SK-N-SH (cell line): ENCODE data around the gene GNG4. TPM values are rescaled to one million over a fixed set of nuclear protein-coding genes. Genes with fewer than 3 reads are reported as not detected.

Source experiments
- CTCF ChIA-PET: fragments of 300-600, 350-600 bp; formaldehyde crosslinking; extraction: SDS; loops from one replicate; lab custom pipeline; 2021; lab: Yijun Ruan, JAX
- POLR2A ChIA-PET: fragments of 350-600 bp; sonication (Branson Sonifier 250); formaldehyde crosslinking; extraction: SDS; loops from one replicate; lab custom pipeline; 2020; ENCODE audit warnings: antibody characterized with exemption, inconsistent platforms; lab: Yijun Ruan, JAX
- DNase-seq: peaks from one replicate; pipeline ENCODE4 v3.0.0; 2012
- H2AFZ ChIP-seq: fragments of 200-600 bp; sonication (generic); 2 replicates; pipeline ENCODE4 v1.8.1; 2016; ENCODE audit warnings: antibody characterized with exemption, mild to moderate bottlenecking, low read depth
- H3F3A ChIP-seq: fragments of 200-600 bp; sonication (generic); replicated peaks from 2 replicates; pipeline ENCODE3; 2016; ENCODE audit warnings: antibody characterized with exemption, mild to moderate bottlenecking; ENCODE audit not compliant: insufficient read depth
- H3K27ac ChIP-seq, 2 experiments: fragments of 200-500 bp in 1 of 2; fragments of 200-600 bp in 1 of 2; sonication (Bioruptor generic) in 1 of 2; sonication (generic), shearing (Covaris generic) in 1 of 2; 2 replicates each; pipeline versions ENCODE4 v1.5.1 to v1.6.1; 2014 to 2016; ENCODE audit warnings: low read depth in 2 of 2, inconsistent platforms in 1 of 2, low read length in 1 of 2, mild to moderate bottlenecking in 1 of 2, mixed read lengths in 1 of 2
- H3K27me3 ChIP-seq: fragments of 200-600 bp; sonication (generic), shearing (Covaris generic); 2 replicates; pipeline ENCODE4 v1.6.1; 2016; ENCODE audit warnings: mixed run types; ENCODE audit not compliant: insufficient read depth
- H3K36me3 ChIP-seq, 2 experiments: fragments of 200-500 bp in 1 of 2; fragments of 200-600 bp in 1 of 2; sonication (Bioruptor generic) in 1 of 2; sonication (generic) in 1 of 2; replicated peaks in 1 of 2; 2 replicates each; pipeline versions ENCODE3 to v1.5.1; 2014 to 2016; ENCODE audit warnings: low read length in 1 of 2, mild to moderate bottlenecking in 1 of 2; ENCODE audit not compliant: insufficient read depth in 2 of 2, control insufficient read depth in 1 of 2
- H3K4me1 ChIP-seq, 2 experiments: fragments of 200-500 bp in 1 of 2; fragments of 200-600 bp in 1 of 2; sonication (Bioruptor generic) in 1 of 2; sonication (generic), shearing (Covaris generic) in 1 of 2; 2 replicates each; pipeline versions ENCODE4 v1.5.1 to v1.6.1; 2014 to 2016; ENCODE audit warnings: low read depth in 1 of 2, low read length in 1 of 2, mixed run types in 1 of 2; ENCODE audit not compliant: insufficient read depth in 2 of 2, control insufficient read depth in 1 of 2
- H3K4me2 ChIP-seq: fragments of 200-600 bp; sonication (generic), shearing (Covaris generic); 2 replicates; pipeline ENCODE4 v1.6.1; 2017; ENCODE audit warnings: mixed run types
- H3K4me3 ChIP-seq, 2 experiments: fragments of 200-500 bp in 1 of 2; fragments of 200-600 bp in 1 of 2; sonication (Bioruptor generic) in 1 of 2; sonication (generic), shearing (Covaris generic) in 1 of 2; 2 replicates each; pipeline versions ENCODE4 v1.5.1 to v1.8.1; 2014 to 2016; ENCODE audit warnings: low read depth in 2 of 2, inconsistent platforms in 1 of 2, low read length in 1 of 2, mild to moderate bottlenecking in 1 of 2, mixed read lengths in 1 of 2, moderate library complexity in 1 of 2
- H3K79me2 ChIP-seq: fragments of 200-600 bp; sonication (generic); 2 replicates; pipeline ENCODE4 v1.8.1; 2017; ENCODE audit warnings: mild to moderate bottlenecking; ENCODE audit not compliant: insufficient read depth
- H3K9ac ChIP-seq: fragments of 200-600 bp; sonication (generic); 2 replicates; pipeline ENCODE4 v1.6.1; 2017; ENCODE audit warnings: mixed run types
- H3K9me2 ChIP-seq: fragments of 200-600 bp; sonication (generic); 2 replicates; pipeline ENCODE4 v1.6.1; 2017; ENCODE audit warnings: mixed run types
- H3K9me3 ChIP-seq: fragments of 200-600 bp; sonication (generic); 2 replicates; pipeline ENCODE4 v1.6.1; 2017; ENCODE audit warnings: mixed run types, mild to moderate bottlenecking, moderate library complexity
- H4K20me1 ChIP-seq: fragments of 200-600 bp; sonication (generic); 2 replicates; pipeline ENCODE4 v1.6.1; 2017; ENCODE audit warnings: mild to moderate bottlenecking, mixed run types; ENCODE audit not compliant: insufficient read depth
- ELF1 ChIP-seq: IDR thresholded peaks from 2 replicates; pipeline ENCODE4 v1.4.0; 2012
- EP300 ChIP-seq, 2 experiments: IDR thresholded peaks; 2 replicates each; pipeline versions ENCODE4 v1.4.0 to v1.6.1; 2012; ENCODE audit warnings: borderline replicate concordance in 1 of 2, low read depth in 1 of 2, low read length in 1 of 2
- EZH2phosphoT487 ChIP-seq: fragments of 200-600 bp; sonication (generic); IDR thresholded peaks from 2 replicates; pipeline ENCODE4 v1.6.1; 2017; ENCODE audit warnings: low read depth, mixed run types, mild to moderate bottlenecking, antibody characterized with exemption, moderate library complexity, borderline replicate concordance
- FOSL2 ChIP-seq: IDR thresholded peaks from 2 replicates; pipeline ENCODE4 v1.4.0; 2012; ENCODE audit warnings: low read depth, mild to moderate bottlenecking, moderate library complexity, borderline replicate concordance
- FOXJ3 ChIP-seq: sonication (generic); formaldehyde crosslinking; IDR thresholded peaks from 2 replicates; pipeline ENCODE4 v1.5.1; 2020; ENCODE audit warnings: mild to moderate bottlenecking, missing genetic modification reagents
- JUND ChIP-seq: IDR thresholded peaks from 2 replicates; pipeline ENCODE4 v1.4.0; 2012
- MEF2A ChIP-seq: IDR thresholded peaks from 2 replicates; pipeline ENCODE4 v1.4.0; 2012; ENCODE audit warnings: low read depth, borderline replicate concordance
- MXI1 ChIP-seq: IDR thresholded peaks from 2 replicates; pipeline ENCODE4 v1.6.1; 2012; ENCODE audit warnings: mild to moderate bottlenecking, low read depth, low read length, improper control_type of control experiment
- POLR2AphosphoS5 ChIP-seq: IDR thresholded peaks from 2 replicates; pipeline ENCODE4 v1.6.1; 2012; ENCODE audit warnings: low read depth, low read length
- RAD21 ChIP-seq: IDR thresholded peaks from 2 replicates; pipeline ENCODE4 v1.6.1; 2012; ENCODE audit warnings: mild to moderate bottlenecking, low read length
- RCOR1 ChIP-seq: fragments of 150-350 bp; IDR thresholded peaks from 2 replicates; pipeline ENCODE4 v1.6.1; 2017; ENCODE audit warnings: antibody characterized with exemption, low read length
- RFX5 ChIP-seq: IDR thresholded peaks from 2 replicates; pipeline ENCODE4 v1.6.1; 2012; ENCODE audit warnings: mild to moderate bottlenecking, improper control_type of control experiment, low read length
- RXRA ChIP-seq: IDR thresholded peaks from 2 replicates; pipeline ENCODE4 v1.4.0; 2012; ENCODE audit warnings: low read depth, mild to moderate bottlenecking, borderline replicate concordance
- TAF1 ChIP-seq: IDR thresholded peaks from 2 replicates; pipeline ENCODE4 v1.6.1; 2012; ENCODE audit warnings: low read depth, mild to moderate bottlenecking, low read length, moderate library complexity, borderline replicate concordance
- TCF12 ChIP-seq: IDR thresholded peaks from 2 replicates; pipeline ENCODE4 v1.4.0; 2012
- WGBS: methylation state at CpG from one replicate; pipeline ENCODE4 v1.1.6; 2017; ENCODE audit warnings: low lambda C conversion rate; 5-methylcytosine and 5-hydroxymethylcytosine counted together
- polyA plus RNA-seq, 3 experiments: library from polyadenylated mRNA; depleted of rRNA; stranded (reverse); fragments of >200 nt; gene quantifications; 2 replicates each; pipeline ENCODE4 v1.2.3, GENCODE V29; 2012
- TF ChIP-seq, protein P1 (sequence below): fragments of 150-350 bp; IDR thresholded peaks from 2 replicates; pipeline ENCODE4 v1.6.1; 2017; ENCODE audit warnings: antibody characterized with exemption, low read length, low read depth, borderline replicate concordance

Gene GNG4
- polyA plus RNA-seq, 1 of the 3 experiments (the other 2 are of a cell fraction): 1.6 TPM

DNA sequence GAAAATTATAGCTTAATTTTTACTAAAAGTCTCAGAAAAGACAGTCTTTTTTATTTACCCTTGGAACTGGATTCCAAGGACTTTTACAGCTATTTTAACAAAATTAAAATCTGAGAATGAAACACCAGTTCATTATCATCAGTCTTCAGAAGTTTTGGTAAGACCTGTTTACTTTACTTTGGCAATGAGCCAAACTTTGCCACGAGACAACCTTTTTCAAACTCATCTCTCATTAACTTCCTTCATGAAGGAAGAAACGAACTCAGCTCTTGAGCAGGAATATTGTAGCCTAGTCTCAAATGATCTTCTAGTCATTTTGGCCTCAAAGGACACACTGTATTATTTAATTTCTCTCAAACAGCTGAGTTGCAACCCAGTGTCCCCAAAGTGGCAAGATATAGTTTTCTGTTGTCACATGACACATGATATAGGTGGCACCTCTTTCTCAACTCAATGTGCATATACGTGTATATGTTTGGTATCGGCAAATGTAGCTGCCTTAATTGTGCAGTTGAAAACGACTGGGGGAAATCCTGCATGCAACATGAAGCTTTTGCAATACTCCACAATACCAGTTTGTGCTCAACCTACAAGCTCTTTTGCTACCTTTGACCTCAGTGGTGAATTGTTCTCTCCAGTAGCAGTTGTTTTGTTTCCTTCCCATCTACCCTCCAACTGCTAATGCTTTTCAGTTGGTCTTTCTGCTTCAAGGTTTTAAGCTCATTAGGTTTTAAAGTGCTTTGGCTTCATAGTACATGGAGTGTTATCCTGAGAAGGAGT, 8.4 kb upstream of the GNG4 start:
- TF ChIP-seq MXI1 (no peak), MEF2A (no peak), EP300 (IDR thresholded peaks at IDR 0.05; ENCODE audit: borderline replicate concordance in 1 of 2, low read depth in 1 of 2, low read length in 1 of 2) (no peak)
- H3K36me3 ChIP-seq: peaks cover 5 to 6% of the 10 kb centered on the region in 2 experiments
- POLR2A ChIA-PET: no interaction called here
- no peak overlapping the region for H3K27ac ChIP-seq
- CTCF ChIA-PET: interaction anchor here (1.0 to 1.4 kb wide), 3 partner anchors 11 to 126 kb away, joined by 3 to 4 read pairs (median 3); no protein-coding TSS in a partner anchor
- no peaks in the 10 kb centered on the region for H3K4me1 ChIP-seq
- H3K4me2 ChIP-seq: no peak overlapping the region
- no peaks in the 10 kb centered on the region for H4K20me1 ChIP-seq
- no peak overlapping the region for H2AFZ ChIP-seq
- H3K9ac ChIP-seq: no peak overlapping the region
- no peaks in the 10 kb centered on the region for H3K27me3 ChIP-seq
- no peaks in the 10 kb centered on the region for H3K9me3 ChIP-seq
- H3F3A ChIP-seq: peaks cover 3% of the 10 kb centered on the region
- 80% methylated on average over 5 of the region's 5 CpGs for WGBS
- H3K79me2 ChIP-seq: no peaks in the 10 kb centered on the region
- H3K4me3 ChIP-seq: no peak overlapping the region
- no peaks in the 10 kb centered on the region for H3K9me2 ChIP-seq
- no peak for DNase-seq

DNA sequence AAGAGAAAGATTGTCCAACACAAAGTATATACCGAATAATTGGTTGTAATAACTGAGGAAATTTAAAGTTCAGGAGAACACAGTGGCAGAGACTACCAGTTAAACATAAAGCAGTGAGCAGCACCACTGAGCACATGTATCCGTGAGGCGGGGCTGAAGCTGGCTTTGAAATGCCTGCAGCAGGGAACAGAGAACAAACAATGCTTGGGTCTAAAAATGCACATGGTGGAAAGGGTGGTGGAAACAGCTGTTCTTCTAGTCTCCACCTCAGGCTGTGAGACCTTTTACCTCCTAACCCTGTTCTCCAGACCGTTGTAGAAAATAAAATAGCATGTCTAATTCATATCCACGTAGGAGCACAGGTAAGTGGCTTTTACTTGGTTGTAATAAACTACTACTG, 7.7 kb upstream of the GNG4 start:
- Histone ChIP-seq H3K4me2 (no peak overlapping the region), H3K79me2 (no peaks in the 10 kb centered on the region), H3K27me3 (no peaks in the 10 kb centered on the region), H3K36me3 (peaks cover under 1 to 3% of the 10 kb centered on the region in 2 experiments), H3K4me3 (no peak overlapping the region), H3K9me2 (no peaks in the 10 kb centered on the region), H3K4me1 (no peaks in the 10 kb centered on the region), H2AFZ (no peak overlapping the region), H3K9me3 (no peaks in the 10 kb centered on the region), H3K9ac (no peak overlapping the region), H3F3A (peaks cover 4% of the 10 kb centered on the region), H4K20me1 (no peaks in the 10 kb centered on the region), H3K27ac (no peak overlapping the region)
- DNase-seq: no peak
- ChIA-PET POLR2A (no interaction called here), CTCF (interaction anchor here (0.7 to 1.4 kb wide), 3 partner anchors 11 to 126 kb away, joined by 3 to 4 read pairs (median 3); no protein-coding TSS in a partner anchor)
- TF ChIP-seq RFX5: no peak
- TF ChIP-seq RCOR1: no peak
- TF ChIP-seq FOXJ3 (CRISPR knock-in tag): no peak
- TF ChIP-seq, protein P1, sequence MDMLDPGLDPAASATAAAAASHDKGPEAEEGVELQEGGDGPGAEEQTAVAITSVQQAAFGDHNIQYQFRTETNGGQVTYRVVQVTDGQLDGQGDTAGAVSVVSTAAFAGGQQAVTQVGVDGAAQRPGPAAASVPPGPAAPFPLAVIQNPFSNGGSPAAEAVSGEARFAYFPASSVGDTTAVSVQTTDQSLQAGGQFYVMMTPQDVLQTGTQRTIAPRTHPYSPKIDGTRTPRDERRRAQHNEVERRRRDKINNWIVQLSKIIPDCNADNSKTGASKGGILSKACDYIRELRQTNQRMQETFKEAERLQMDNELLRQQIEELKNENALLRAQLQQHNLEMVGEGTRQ: no peak
- TF ChIP-seq JUND: no peak
- TF ChIP-seq FOSL2: no peak
- TF ChIP-seq ELF1: no peak
- no peak for TF ChIP-seq POLR2AphosphoS5
- no peak for TF ChIP-seq EZH2phosphoT487
- TF ChIP-seq MEF2A: no peak
- no peak for TF ChIP-seq TCF12
- no peak for TF ChIP-seq RAD21
- no peak for TF ChIP-seq RXRA
- TF ChIP-seq TAF1: no peak
- WGBS: 91% methylated on average over 5 of the region's 5 CpGs
